AG04450 (cell line): ENCODE data around the gene CNIH3. TPM values are rescaled to one million over a fixed set of nuclear protein-coding genes. Genes with fewer than 3 reads are reported as not detected.

Experiments
- CTCF ChIA-PET: fragments of 300-600, 350-600 bp; formaldehyde crosslinking; extraction: SDS; loops from one replicate; lab custom pipeline; 2022; ENCODE audit warnings: antibody characterized with exemption, inconsistent platforms; lab: Charles Lee
- POLR2A ChIA-PET: fragments of 350-600 bp; formaldehyde crosslinking; extraction: SDS; loops from one replicate; lab custom pipeline; 2021; ENCODE audit warnings: antibody characterized with exemption, inconsistent platforms; lab: Yijun Ruan, JAX
- DNase-seq: peaks from one replicate; pipeline ENCODE4 v3.0.0-alpha.2; 2011; ENCODE audit warnings: low read depth, low spot score
- H3K27ac ChIP-seq: one replicate; pipeline ENCODE4 v1.5.1; 2012; ENCODE audit warnings: low read depth, low read length, control low read depth
- H3K27me3 ChIP-seq: one replicate; pipeline ENCODE4 v1.6.0; 2012; ENCODE audit warnings: low read length; ENCODE audit not compliant: control insufficient read depth, insufficient read depth
- H3K4me3 ChIP-seq: 2 replicates; pipeline ENCODE4 v1.5.1; 2011; ENCODE audit warnings: mild to moderate bottlenecking, low read depth, low read length, control low read depth
- H3K9me3 ChIP-seq: 2 replicates; pipeline ENCODE4 v1.5.1; 2012; ENCODE audit warnings: low read length; ENCODE audit not compliant: control insufficient read depth, insufficient read depth
- CTCF ChIP-seq: IDR thresholded peaks from 2 replicates; pipeline ENCODE4 v1.5.1; 2011; ENCODE audit warnings: low read depth, low read length, control low read depth, inconsistent platforms
- polyA plus RNA-seq: library from polyadenylated mRNA; depleted of rRNA; stranded (reverse); fragments of >200 nt; gene quantifications from 2 replicates; pipeline ENCODE4 v1.2.3, GENCODE V29; 2011

Gene CNIH3
- polyA plus RNA-seq, 1 experiment, result 6.5 TPM

GRCh38 chr1:224666913-224667312 is 50.8 kb downstream of the CNIH3 start:
- CTCF ChIA-PET, result no interaction called here
- POLR2A ChIA-PET, result no interaction called here
- Histone ChIP-seq H3K9me3 (no peaks in the 10 kb centered on the region), H3K27ac (no peak overlapping the region), H3K27me3 (no peaks in the 10 kb centered on the region), H3K4me3 (no peak overlapping the region)
- DNase-seq, result no peak
- no peak for TF ChIP-seq CTCF

- Histone ChIP-seq H3K27ac (no peak overlapping the region), H3K9me3 (no peaks in the 10 kb centered on the region), H3K4me3 (no peak overlapping the region), H3K27me3 (no peaks in the 10 kb centered on the region)
- ChIA-PET POLR2A (no interaction called here), CTCF (no interaction called here)
- TF ChIP-seq CTCF, result no peak
- DNase-seq, result no peak
These were observed 52.9 kb downstream of the CNIH3 start for GRCh38 chr1:224668984-224669383.

- no peak overlapping the region for H3K27ac ChIP-seq
These were observed 53.3 kb downstream of the CNIH3 start for GRCh38 chr1:224669403-224669802.

GRCh38 chr1:224670506-224670905 is 54.4 kb downstream of the CNIH3 start:
- no peak for TF ChIP-seq CTCF
- Histone ChIP-seq H3K27me3 (no peaks in the 10 kb centered on the region), H3K27ac (no peak overlapping the region), H3K4me3 (no peak overlapping the region), H3K9me3 (no peaks in the 10 kb centered on the region)
- no peak for DNase-seq
- ChIA-PET CTCF (interaction anchor here (0.7 to 1.7 kb wide), 3 partner anchors 18 to 106 kb away, joined by 3 to 4 read pairs (median 3); no protein-coding TSS in a partner anchor), POLR2A (no interaction called here)

More at GRCh38 chr1:224669403-224669802, 53.3 kb downstream of the CNIH3 start:
- POLR2A ChIA-PET, result no interaction called here
- CTCF ChIA-PET, result interaction anchor here (1.7 kb wide), 1 partner anchor 25 kb away, joined by 4 read pairs; no protein-coding TSS in a partner anchor
- Histone ChIP-seq H3K27me3 (no peaks in the 10 kb centered on the region), H3K9me3 (no peaks in the 10 kb centered on the region), H3K4me3 (no peak overlapping the region)
- TF ChIP-seq CTCF, result no peak
- no peak for DNase-seq

- H3K27ac ChIP-seq, result no peak overlapping the region
- no peaks in the 10 kb centered on the region for H3K27me3 ChIP-seq
- ChIA-PET CTCF (interaction anchor here (1.0 to 1.7 kb wide), 2 partner anchors 19 to 27 kb away, joined by 3 to 4 read pairs; no protein-coding TSS in a partner anchor), POLR2A (no interaction called here)
- no peak for DNase-seq
- H3K9me3 ChIP-seq, result no peaks in the 10 kb centered on the region
- H3K4me3 ChIP-seq, result no peak overlapping the region
- TF ChIP-seq CTCF, result no peak
These were observed 55.0 kb downstream of the CNIH3 start for GRCh38 chr1:224671076-224671475.
